HepG2 (cell line): ENCODE data around the gene PLXND1. TPM values are rescaled to one million over a fixed set of nuclear protein-coding genes. Genes with fewer than 3 reads are reported as not detected.
A peak's percentile ranks its signal among the peaks of the same experiment; 100 is the strongest.

Source experiments
- FOXM1 ChIP-seq: sonication (generic); formaldehyde crosslinking; IDR thresholded peaks from 2 replicates; pipeline ENCODE4 v1.5.0; 2020; ENCODE audit warnings: missing genetic modification reagents
- GFI1 ChIP-seq: sonication (generic); formaldehyde crosslinking; IDR thresholded peaks from 2 replicates; pipeline ENCODE4 v1.5.0; 2020; ENCODE audit warnings: missing genetic modification reagents, mild to moderate bottlenecking, borderline replicate concordance
- HDAC1 ChIP-seq: sonication (generic); formaldehyde crosslinking; IDR thresholded peaks from 2 replicates; pipeline ENCODE4 v1.5.1; 2020; ENCODE audit warnings: mild to moderate bottlenecking, missing genetic modification reagents
- IKZF5 ChIP-seq: IDR thresholded peaks from 2 replicates; pipeline ENCODE4 v1.6.1; 2018; ENCODE audit warnings: missing genetic modification reagents, mild to moderate bottlenecking, missing compliant biosample characterization
- IRF9 ChIP-seq: sonication (generic); formaldehyde crosslinking; IDR thresholded peaks from 2 replicates; pipeline ENCODE4 v1.8.0; 2022; ENCODE audit warnings: missing genetic modification reagents, mild to moderate bottlenecking, borderline replicate concordance
- KDM5B ChIP-seq: sonication (generic); formaldehyde crosslinking; IDR thresholded peaks from 2 replicates; pipeline ENCODE4 v1.4.0; 2020; ENCODE audit warnings: missing genetic modification reagents, mild to moderate bottlenecking, borderline replicate concordance
- POLR2A ChIP-seq, 2 experiments: IDR thresholded peaks; 2 replicates each; pipeline ENCODE4 v1.6.1; 2011; ENCODE audit warnings: low read depth in 2 of 2, low read length in 2 of 2, mild to moderate bottlenecking in 1 of 2, moderate library complexity in 1 of 2; ENCODE audit not compliant: insufficient read depth in 1 of 2
- RFX1 ChIP-seq: fragments of 450-650 bp; IDR thresholded peaks from 2 replicates; pipeline ENCODE4 v1.6.1; 2017
- SMYD3 ChIP-seq: sonication (generic); formaldehyde crosslinking; IDR thresholded peaks from 2 replicates; pipeline ENCODE4 v1.8.1; 2023; ENCODE audit warnings: mild to moderate bottlenecking, missing genetic modification reagents
- STAT6 ChIP-seq: sonication (generic); formaldehyde crosslinking; IDR thresholded peaks from 2 replicates; pipeline ENCODE4 v1.4.0; 2020; ENCODE audit warnings: missing genetic modification reagents, mild to moderate bottlenecking, borderline replicate concordance
- ZBTB1 ChIP-seq: sonication (generic); formaldehyde crosslinking; IDR thresholded peaks from 2 replicates; pipeline ENCODE4 v1.4.0; 2020; ENCODE audit warnings: missing genetic modification reagents, borderline replicate concordance
- ZNF512 ChIP-seq: sonication (generic); formaldehyde crosslinking; IDR thresholded peaks from 2 replicates; pipeline ENCODE4 v1.4.0; 2020; ENCODE audit warnings: mild to moderate bottlenecking, missing genetic modification reagents
- ZNF557 ChIP-seq: sonication (generic); formaldehyde crosslinking; IDR thresholded peaks from 2 replicates; pipeline ENCODE4 v1.4.0; 2020; ENCODE audit warnings: missing genetic modification reagents
- ZNF564 ChIP-seq: sonication (generic); formaldehyde crosslinking; IDR thresholded peaks from 2 replicates; pipeline ENCODE4 v1.8.1; 2023; ENCODE audit warnings: mild to moderate bottlenecking, missing genetic modification reagents
- ZNF569 ChIP-seq: sonication (generic); formaldehyde crosslinking; IDR thresholded peaks from 2 replicates; pipeline ENCODE4 v1.5.0; 2020; ENCODE audit warnings: mild to moderate bottlenecking, missing genetic modification reagents, moderate library complexity, borderline replicate concordance
- ZNF782 ChIP-seq: sonication (generic); formaldehyde crosslinking; IDR thresholded peaks from 2 replicates; pipeline ENCODE4 v1.4.0; 2020; ENCODE audit warnings: missing genetic modification reagents, mild to moderate bottlenecking, borderline replicate concordance
- polyA plus RNA-seq, 8 experiments: library from polyadenylated mRNA; depleted of rRNA in 3 of 8; stranded (reverse) in 7 of 8; unstranded in 1 of 8; fragments of >200 nt; fragmentation: Illumina TruSeq in 4 of 8; extraction: Trizol in 4 of 8; gene quantifications; 2 replicates each; pipeline versions ENCODE4 v1.2.1 to v1.2.3, GENCODE V29; 2011 to 2016; ENCODE audit warnings: low read depth in 4 of 8, missing spikeins in 1 of 8, mixed read lengths in 1 of 8; ENCODE audit not compliant: insufficient read depth in 1 of 8
- total RNA-seq, 5 experiments: library from RNA; depleted of rRNA; stranded (reverse); fragments of >200 nt; fragmentation: Illumina TruSeq; extraction: Trizol; gene quantifications; 2 replicates each; pipeline ENCODE4 v1.2.3, GENCODE V29; 2016; ENCODE audit warnings: low read depth in 1 of 5
- TF ChIP-seq, protein P1 (sequence below): sonication (generic); formaldehyde crosslinking; IDR thresholded peaks from 2 replicates; pipeline ENCODE4 v1.4.0; 2020; ENCODE audit warnings: mild to moderate bottlenecking, missing genetic modification reagents

PLXND1 gene
- total and polyA plus RNA-seq, 2 of the 13 experiments (the other 11 are each of a cell fraction or from before 2014, with no cell fraction given): 15.9 to 42.0 TPM

DNA sequence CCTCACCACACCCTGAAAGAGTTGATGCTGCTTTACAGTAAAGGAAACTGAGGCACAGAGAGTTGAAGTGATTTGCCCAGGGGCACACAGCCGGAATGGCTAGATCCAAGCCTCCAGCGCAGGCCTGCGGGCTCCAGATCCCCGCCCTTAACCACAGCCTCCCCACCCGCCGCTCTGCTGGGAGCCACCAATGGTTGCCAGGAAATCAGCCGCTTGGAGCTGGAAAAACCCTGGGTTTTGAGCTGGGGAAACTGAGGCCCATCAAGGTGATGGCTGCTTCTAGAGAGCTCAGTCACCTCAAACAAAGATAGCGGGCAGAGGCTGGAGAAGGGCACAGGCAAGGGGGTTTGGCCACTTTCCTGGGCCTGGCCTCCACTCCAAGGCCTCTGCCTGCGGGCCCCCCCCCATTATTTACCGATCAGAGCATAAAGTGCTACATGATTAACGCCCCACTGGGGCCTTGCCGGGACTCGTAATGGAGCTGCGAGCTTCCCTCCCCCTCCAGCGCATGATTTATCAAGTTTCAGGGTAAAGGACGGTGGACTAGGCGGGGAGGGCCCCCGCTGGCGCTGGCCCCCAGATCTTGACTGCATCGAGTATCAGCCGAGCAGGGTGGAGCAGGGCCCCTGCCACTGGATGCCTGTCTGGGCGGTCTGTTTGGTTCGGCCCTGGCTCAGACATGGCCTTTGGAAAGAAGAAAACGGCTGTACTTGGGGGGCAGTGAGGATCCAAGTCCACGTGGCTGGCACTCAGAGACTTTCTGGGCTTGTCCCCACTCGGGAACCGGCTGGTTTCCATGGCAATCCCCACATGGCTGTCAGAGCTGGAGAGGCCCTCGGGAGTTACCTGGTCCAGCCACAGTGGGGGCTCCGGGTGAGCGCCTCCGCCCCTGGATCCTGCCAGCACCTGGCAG is 9.1 kb downstream of the PLXND1 start (continued):
- TF ChIP-seq STAT6 (no peak), IRF9 (no peak; the same call in 1 of the 2 replicates), IKZF5 (CRISPR knock-in tag) (no peak), RFX1 (no peak), ZNF564 (no peak; the same call in 1 of the 2 replicates), ZNF557 (CRISPR knock-in tag) (no peak), KDM5B (CRISPR knock-in tag) (peak; percentile 28; the same call in 1 of the 2 replicates), POLR2A (IDR thresholded peaks at IDR 0.05; ENCODE audit: insufficient read depth in 1 of 2, low read depth in 2 of 2, low read length in 2 of 2) (no peak), GFI1 (CRISPR knock-in tag) (no peak; the same call in 1 of the 2 replicates), ZNF569 (CRISPR knock-in tag) (no peak), FOXM1 (CRISPR knock-in tag) (no peak), ZBTB1 (no peak), ZNF512 (CRISPR knock-in tag) (no peak), ZNF782 (no peak), SMYD3 (CRISPR knock-in tag) (no peak), HDAC1 (CRISPR knock-in tag) (peak; percentile 3; the same call in 1 of the 2 replicates)
- TF ChIP-seq, protein P1, sequence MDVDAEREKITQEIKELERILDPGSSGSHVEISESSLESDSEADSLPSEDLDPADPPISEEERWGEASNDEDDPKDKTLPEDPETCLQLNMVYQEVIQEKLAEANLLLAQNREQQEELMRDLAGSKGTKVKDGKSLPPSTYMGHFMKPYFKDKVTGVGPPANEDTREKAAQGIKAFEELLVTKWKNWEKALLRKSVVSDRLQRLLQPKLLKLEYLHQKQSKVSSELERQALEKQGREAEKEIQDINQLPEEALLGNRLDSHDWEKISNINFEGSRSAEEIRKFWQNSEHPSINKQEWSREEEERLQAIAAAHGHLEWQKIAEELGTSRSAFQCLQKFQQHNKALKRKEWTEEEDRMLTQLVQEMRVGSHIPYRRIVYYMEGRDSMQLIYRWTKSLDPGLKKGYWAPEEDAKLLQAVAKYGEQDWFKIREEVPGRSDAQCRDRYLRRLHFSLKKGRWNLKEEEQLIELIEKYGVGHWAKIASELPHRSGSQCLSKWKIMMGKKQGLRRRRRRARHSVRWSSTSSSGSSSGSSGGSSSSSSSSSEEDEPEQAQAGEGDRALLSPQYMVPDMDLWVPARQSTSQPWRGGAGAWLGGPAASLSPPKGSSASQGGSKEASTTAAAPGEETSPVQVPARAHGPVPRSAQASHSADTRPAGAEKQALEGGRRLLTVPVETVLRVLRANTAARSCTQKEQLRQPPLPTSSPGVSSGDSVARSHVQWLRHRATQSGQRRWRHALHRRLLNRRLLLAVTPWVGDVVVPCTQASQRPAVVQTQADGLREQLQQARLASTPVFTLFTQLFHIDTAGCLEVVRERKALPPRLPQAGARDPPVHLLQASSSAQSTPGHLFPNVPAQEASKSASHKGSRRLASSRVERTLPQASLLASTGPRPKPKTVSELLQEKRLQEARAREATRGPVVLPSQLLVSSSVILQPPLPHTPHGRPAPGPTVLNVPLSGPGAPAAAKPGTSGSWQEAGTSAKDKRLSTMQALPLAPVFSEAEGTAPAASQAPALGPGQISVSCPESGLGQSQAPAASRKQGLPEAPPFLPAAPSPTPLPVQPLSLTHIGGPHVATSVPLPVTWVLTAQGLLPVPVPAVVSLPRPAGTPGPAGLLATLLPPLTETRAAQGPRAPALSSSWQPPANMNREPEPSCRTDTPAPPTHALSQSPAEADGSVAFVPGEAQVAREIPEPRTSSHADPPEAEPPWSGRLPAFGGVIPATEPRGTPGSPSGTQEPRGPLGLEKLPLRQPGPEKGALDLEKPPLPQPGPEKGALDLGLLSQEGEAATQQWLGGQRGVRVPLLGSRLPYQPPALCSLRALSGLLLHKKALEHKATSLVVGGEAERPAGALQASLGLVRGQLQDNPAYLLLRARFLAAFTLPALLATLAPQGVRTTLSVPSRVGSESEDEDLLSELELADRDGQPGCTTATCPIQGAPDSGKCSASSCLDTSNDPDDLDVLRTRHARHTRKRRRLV (CRISPR knock-in tag): no peak
